ENCODE measurements around the gene PTPN14. TPM values are rescaled to one million over a fixed set of nuclear protein-coding genes. Genes with fewer than 3 reads are reported as not detected.
A peak's percentile ranks its signal among the peaks of the same experiment; 100 is the strongest.

Gene PTPN14
- polyA plus RNA-seq, 1 experiment = 34.2 TPM

DNA sequence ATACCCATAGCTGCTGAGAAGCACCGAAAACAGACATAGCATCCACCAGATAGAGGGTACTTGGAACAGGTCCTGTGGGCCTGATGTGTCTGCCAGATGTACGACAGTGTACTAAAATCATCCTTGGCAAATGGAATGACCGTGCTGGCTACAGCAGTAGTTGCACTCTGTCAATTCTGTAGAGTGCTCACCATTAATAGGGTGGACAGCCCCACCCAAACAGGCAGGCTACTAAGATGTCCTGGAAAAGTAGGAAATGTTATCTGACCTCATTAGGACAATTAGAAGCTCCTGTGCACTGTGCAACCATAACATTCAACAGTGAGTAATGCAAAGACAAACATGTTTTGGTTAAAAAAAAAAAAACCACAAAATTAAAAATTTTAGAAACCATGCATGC lies 106.2 kb downstream of the PTPN14 start:
- ChIA-PET POLR2A (no interaction called here), CTCF (interaction anchor here (1.0 kb wide), 1 partner anchor 9 kb away, joined by 4 read pairs; no protein-coding TSS in a partner anchor)
- Histone ChIP-seq H3K27ac (ENCODE audit: low read depth, low read length) (peak overlapping the region; percentile 75), H3K9me3 (ENCODE audit: control insufficient read depth, insufficient read depth, low read length) (no peaks in the 10 kb centered on the region), H3K27me3 (ENCODE audit: control insufficient read depth, insufficient read depth, low read length) (no peaks in the 10 kb centered on the region), H3K4me3 (ENCODE audit: low read depth, low read length) (no peak overlapping the region)
- no peak for DNase-seq (ENCODE audit: low read depth, low spot score)
- TF ChIP-seq, protein P1, sequence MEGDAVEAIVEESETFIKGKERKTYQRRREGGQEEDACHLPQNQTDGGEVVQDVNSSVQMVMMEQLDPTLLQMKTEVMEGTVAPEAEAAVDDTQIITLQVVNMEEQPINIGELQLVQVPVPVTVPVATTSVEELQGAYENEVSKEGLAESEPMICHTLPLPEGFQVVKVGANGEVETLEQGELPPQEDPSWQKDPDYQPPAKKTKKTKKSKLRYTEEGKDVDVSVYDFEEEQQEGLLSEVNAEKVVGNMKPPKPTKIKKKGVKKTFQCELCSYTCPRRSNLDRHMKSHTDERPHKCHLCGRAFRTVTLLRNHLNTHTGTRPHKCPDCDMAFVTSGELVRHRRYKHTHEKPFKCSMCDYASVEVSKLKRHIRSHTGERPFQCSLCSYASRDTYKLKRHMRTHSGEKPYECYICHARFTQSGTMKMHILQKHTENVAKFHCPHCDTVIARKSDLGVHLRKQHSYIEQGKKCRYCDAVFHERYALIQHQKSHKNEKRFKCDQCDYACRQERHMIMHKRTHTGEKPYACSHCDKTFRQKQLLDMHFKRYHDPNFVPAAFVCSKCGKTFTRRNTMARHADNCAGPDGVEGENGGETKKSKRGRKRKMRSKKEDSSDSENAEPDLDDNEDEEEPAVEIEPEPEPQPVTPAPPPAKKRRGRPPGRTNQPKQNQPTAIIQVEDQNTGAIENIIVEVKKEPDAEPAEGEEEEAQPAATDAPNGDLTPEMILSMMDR (IDR thresholded peaks at IDR 0.05; ENCODE audit: low read depth, low read length) = no peak

DNA sequence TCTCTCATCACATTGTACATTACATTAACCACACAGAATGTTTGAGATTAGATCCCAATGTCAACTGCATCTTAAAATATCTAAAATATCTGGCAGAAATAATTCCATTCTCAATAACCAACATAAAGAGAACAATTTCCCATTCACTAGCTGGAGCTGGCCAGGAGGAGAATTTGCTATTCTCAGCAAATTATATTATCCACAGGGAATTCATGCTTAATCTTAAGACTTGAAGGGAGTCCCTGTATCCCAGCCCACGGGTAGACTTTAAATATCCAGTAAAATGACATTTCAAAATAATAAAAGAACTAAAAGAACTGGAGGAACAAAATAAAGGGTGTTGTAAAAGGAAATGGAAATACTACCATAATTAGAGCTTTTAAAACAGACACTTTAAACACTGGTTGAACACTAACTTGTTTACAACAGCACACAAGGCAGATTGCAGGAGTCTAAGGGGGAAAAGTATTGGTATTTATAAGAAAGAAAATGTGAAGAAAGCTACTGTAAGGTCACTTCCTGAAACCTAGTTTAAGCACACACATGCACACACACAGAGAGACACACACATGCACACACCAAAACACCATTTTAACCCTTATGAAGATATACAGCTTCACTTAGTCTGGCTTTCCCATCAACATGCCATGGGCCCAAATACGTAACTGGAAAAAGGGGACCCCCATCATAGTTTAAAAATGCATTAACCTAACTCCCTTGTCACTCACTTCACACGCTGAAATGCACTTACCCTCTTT lies 107.0 kb downstream of the PTPN14 start:
- Histone ChIP-seq H3K4me3 (ENCODE audit: low read depth, low read length) (no peak overlapping the region), H3K9me3 (ENCODE audit: control insufficient read depth, insufficient read depth, low read length) (no peaks in the 10 kb centered on the region), H3K27me3 (ENCODE audit: control insufficient read depth, insufficient read depth, low read length) (no peaks in the 10 kb centered on the region), H3K27ac (ENCODE audit: low read depth, low read length) (no peak overlapping the region)
- no peak for DNase-seq (ENCODE audit: low read depth, low spot score)
- CTCF ChIA-PET = interaction anchor here (1.0 to 1.4 kb wide), 2 partner anchors 10 to 111 kb away, joined by 4 to 5 read pairs; no protein-coding TSS in a partner anchor
- POLR2A ChIA-PET = no interaction called here
- TF ChIP-seq, protein P1 (IDR thresholded peaks at IDR 0.05; ENCODE audit: low read depth, low read length) = no peak

DNA sequence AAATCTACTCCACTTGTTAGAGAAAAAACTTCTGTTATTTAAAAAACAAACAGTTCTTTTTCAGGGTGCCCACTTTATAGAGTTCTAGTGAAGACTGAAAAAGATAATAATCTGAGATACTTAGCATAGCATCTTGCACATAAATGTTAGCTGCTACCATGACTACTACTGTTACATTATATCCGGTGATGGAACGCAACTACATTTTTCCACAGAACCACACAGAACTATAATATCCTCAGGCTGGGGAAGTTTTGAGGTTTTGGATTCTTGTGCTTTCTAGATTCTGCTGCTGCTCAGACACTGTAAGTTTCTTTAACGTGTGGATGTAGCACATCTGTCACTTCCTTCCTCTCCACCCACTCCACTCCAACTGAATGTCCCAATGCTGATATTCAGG lies 110.3 kb downstream of the PTPN14 start:
- TF ChIP-seq, protein P1 (IDR thresholded peaks at IDR 0.05; ENCODE audit: low read depth, low read length) = no peak
- Histone ChIP-seq H3K4me3 (ENCODE audit: low read depth, low read length) (no peak overlapping the region), H3K27ac (ENCODE audit: low read depth, low read length) (no peak overlapping the region), H3K27me3 (ENCODE audit: control insufficient read depth, insufficient read depth, low read length) (no peaks in the 10 kb centered on the region), H3K9me3 (ENCODE audit: control insufficient read depth, insufficient read depth, low read length) (no peaks in the 10 kb centered on the region)
- ChIA-PET POLR2A (no interaction called here), CTCF (no interaction called here)
- no peak for DNase-seq (ENCODE audit: low read depth, low spot score)

DNA sequence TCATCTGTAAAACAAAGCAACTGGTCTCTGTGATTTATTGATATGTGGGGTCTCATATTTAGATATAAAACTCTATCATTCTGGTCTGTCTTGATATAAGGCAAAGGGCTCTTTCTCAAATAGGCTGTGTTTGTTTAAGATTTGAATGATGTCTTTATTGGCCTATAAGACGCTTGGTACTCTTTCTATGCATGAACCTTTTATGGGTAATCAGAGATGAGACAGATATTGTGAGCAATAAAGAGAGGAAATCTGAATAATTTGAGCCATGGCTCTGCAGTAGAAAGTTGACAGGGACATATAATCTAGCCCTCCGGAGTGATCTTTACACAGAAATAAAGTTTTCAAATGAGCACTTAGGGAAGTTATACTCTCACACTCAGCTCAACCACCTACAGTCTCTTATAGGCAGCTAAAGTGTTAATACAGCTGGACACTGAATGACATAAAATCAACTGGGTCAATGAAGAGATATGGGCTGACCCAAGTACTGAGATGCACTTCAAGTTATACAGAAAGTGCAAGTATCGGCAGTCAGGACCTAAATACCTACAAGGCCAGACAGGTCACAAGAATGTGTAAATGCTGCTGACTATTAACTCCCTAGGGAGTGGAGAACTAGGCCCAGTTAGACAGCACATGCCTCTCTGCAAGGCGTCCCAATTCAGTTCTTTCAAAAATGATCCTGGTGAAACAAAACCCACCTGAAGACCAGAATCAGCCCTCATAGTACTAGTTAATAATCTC lies 111.0 kb downstream of the PTPN14 start:
- DNase-seq (ENCODE audit: low read depth, low spot score) = no peak
- CTCF ChIA-PET = interaction anchor here (0.6 kb wide), 1 partner anchor 107 kb away, joined by 3 read pairs; no protein-coding TSS in a partner anchor

More for the DNA sequence above, 111.0 kb downstream of the PTPN14 start:
- Histone ChIP-seq H3K27ac (ENCODE audit: low read depth, low read length) (peak overlapping the region; percentile 68), H3K27me3 (ENCODE audit: control insufficient read depth, insufficient read depth, low read length) (no peaks in the 10 kb centered on the region), H3K9me3 (ENCODE audit: control insufficient read depth, insufficient read depth, low read length) (no peaks in the 10 kb centered on the region), H3K4me3 (ENCODE audit: low read depth, low read length) (no peak overlapping the region)
- POLR2A ChIA-PET = interaction anchor here (0.7 to 1.6 kb wide), 2 partner anchors 110 to 675 kb away, joined by 3 to 5 read pairs; no protein-coding TSS in a partner anchor
- TF ChIP-seq, protein P1 (IDR thresholded peaks at IDR 0.05; ENCODE audit: low read depth, low read length) = no peak

Data from AG04450 (cell line).